GM23338 (cell line): ENCODE data around the gene SLC9C2. TPM values are rescaled to one million over a fixed set of nuclear protein-coding genes. Genes with fewer than 3 reads are reported as not detected.

Experiments
- ATAC-seq: fragments of 200-7000 bp; cut with Tn5 transposase; 3 replicates; pipeline ENCODE4 v1.9.1; 2020
- DNase-seq: peaks from one replicate; pipeline ENCODE4 v3.0.0-alpha.2; 2015; ENCODE audit warnings: low spot score
- H2AFZ ChIP-seq: fragments of 200-600 bp; sonication (generic); 2 replicates; pipeline ENCODE4 v1.8.0; 2016; ENCODE audit warnings: antibody characterized with exemption, mild to moderate bottlenecking, moderate library complexity
- H3F3A ChIP-seq: fragments of 200-600 bp; sonication (generic); replicated peaks from 2 replicates; pipeline ENCODE4 v1.8.0; 2017; ENCODE audit warnings: antibody characterized with exemption, mixed run types, low read depth
- H3K27ac ChIP-seq: fragments of 200-600 bp; sonication (generic); 2 replicates; pipeline ENCODE4 v1.6.1; 2016; ENCODE audit warnings: low read depth
- H3K27me3 ChIP-seq: fragments of 200-600 bp; sonication (generic); 2 replicates; pipeline ENCODE4 v1.8.0; 2016; ENCODE audit warnings: mild to moderate bottlenecking, mixed run types, moderate library complexity; ENCODE audit not compliant: insufficient read depth
- H3K36me3 ChIP-seq: fragments of 200-600 bp; sonication (generic); 2 replicates; pipeline ENCODE4 v1.8.0; 2016; ENCODE audit warnings: mild to moderate bottlenecking; ENCODE audit not compliant: insufficient read depth
- H3K4me1 ChIP-seq: fragments of 200-600 bp; sonication (generic); 2 replicates; pipeline ENCODE4 v1.8.0; 2016; ENCODE audit warnings: mild to moderate bottlenecking, moderate library complexity; ENCODE audit not compliant: insufficient read depth
- H3K4me2 ChIP-seq: fragments of 200-600 bp; sonication (generic); 2 replicates; pipeline ENCODE4 v1.7.1; 2017; ENCODE audit warnings: mixed run types
- H3K4me3 ChIP-seq: fragments of 200-600 bp; sonication (generic); 2 replicates; pipeline ENCODE4 v1.6.1; 2016; ENCODE audit warnings: mixed run types
- H3K79me2 ChIP-seq: fragments of 200-600 bp; sonication (generic); replicated peaks from 2 replicates; pipeline ENCODE4 v1.8.0; 2017; ENCODE audit warnings: mild to moderate bottlenecking; ENCODE audit not compliant: insufficient read depth
- H3K9me2 ChIP-seq: fragments of 200-600 bp; sonication (generic); 2 replicates; pipeline ENCODE4 v1.8.0; 2017; ENCODE audit not compliant: insufficient read depth
- H4K20me1 ChIP-seq: fragments of 200-600 bp; sonication (generic); replicated peaks from 2 replicates; pipeline ENCODE4 v1.8.0; 2017; ENCODE audit warnings: mild to moderate bottlenecking; ENCODE audit not compliant: insufficient read depth
- H3K27ac Mint-ChIP-seq: 2 replicates; pipeline ENCODE4 v1.8.0; 2020; ENCODE audit warnings: inconsistent platforms, mild to moderate bottlenecking, moderate library complexity, mixed read lengths
- H3K27me3 Mint-ChIP-seq: 3 replicates; pipeline ENCODE4 v1.8.0; 2022; ENCODE audit warnings: low read depth, mild to moderate bottlenecking, moderate library complexity, mixed read lengths, inconsistent platforms; ENCODE audit not compliant: insufficient read depth, poor library complexity
- H3K36me3 Mint-ChIP-seq: 3 replicates; pipeline ENCODE4 v1.8.0; 2021; ENCODE audit warnings: low read depth, mild to moderate bottlenecking, inconsistent platforms, moderate library complexity, mixed read lengths
- H3K4me1 Mint-ChIP-seq: 3 replicates; pipeline ENCODE4 v1.8.0; 2020; ENCODE audit warnings: mild to moderate bottlenecking, inconsistent platforms, mixed read lengths
- H3K4me3 Mint-ChIP-seq: 3 replicates; pipeline ENCODE4 v1.8.0; 2021; ENCODE audit warnings: moderate library complexity, mild to moderate bottlenecking, inconsistent platforms, mixed read lengths
- H3K9me3 Mint-ChIP-seq: 3 replicates; pipeline ENCODE4 v1.8.0; 2020; ENCODE audit warnings: moderate library complexity, mild to moderate bottlenecking, inconsistent platforms, mixed read lengths
- CTCF ChIP-seq, 2 experiments: fragments of 200-600 bp in 1 of 2; sonication (generic) in 1 of 2; conservative IDR thresholded peaks; 2 replicates each; pipeline versions ENCODE4 v1.5.1 to v1.6.1; 2016 to 2017; ENCODE audit warnings: antibody characterized with exemption in 2 of 2, low read depth in 2 of 2, mild to moderate bottlenecking in 2 of 2, moderate library complexity in 1 of 2
- EZH2phosphoT487 ChIP-seq: fragments of 200-600 bp; sonication (generic); IDR thresholded peaks from one replicate; pipeline ENCODE4 v1.8.1; 2018; ENCODE audit warnings: antibody characterized with exemption; ENCODE audit not compliant: unreplicated experiment
- JUNB ChIP-seq: IDR thresholded peaks from one replicate; pipeline ENCODE4 v1.6.1; 2016; ENCODE audit warnings: antibody characterized with exemption; ENCODE audit not compliant: unreplicated experiment
- NANOG ChIP-seq: IDR thresholded peaks from 2 replicates; pipeline ENCODE4 v1.6.1; 2016; ENCODE audit warnings: antibody characterized with exemption, borderline replicate concordance
- ZNF114 ChIP-seq: fragments of 250-450 bp; sonication (Bioruptor Pico); IDR thresholded peaks from 2 replicates; pipeline ENCODE4 v1.5.0; 2020; ENCODE audit warnings: mild to moderate bottlenecking, moderate library complexity
- ZNF331 ChIP-seq: fragments of 250-450 bp; sonication (Bioruptor Pico); IDR thresholded peaks from 2 replicates; pipeline ENCODE4 v1.5.0; 2020; ENCODE audit warnings: low read depth, mild to moderate bottlenecking, moderate library complexity
- polyA plus RNA-seq: library from polyadenylated mRNA; unstranded; fragments of >200 nt; fragmentation: Nextera tagmentation; extraction: Ambion mirVana; gene quantifications from 2 replicates; pipeline ENCODE4 v1.2.1, GENCODE V29; 2016
- total RNA-seq: library from RNA; depleted of rRNA; stranded (reverse); fragments of >200 nt; shearing (Covaris generic); gene quantifications from 2 replicates; pipeline ENCODE4 v1.2.3, GENCODE V29; 2014
- TF ChIP-seq, protein P1 (sequence below): IDR thresholded peaks from one replicate; pipeline ENCODE4 v1.6.1; 2018; ENCODE audit warnings: antibody characterized with exemption; ENCODE audit not compliant: unreplicated experiment
- TF ChIP-seq, protein P2 (sequence below): fragments of 250-450 bp; sonication (Bioruptor Pico); IDR thresholded peaks from 2 replicates; pipeline ENCODE4 v1.5.0; 2020; ENCODE audit warnings: mild to moderate bottlenecking, moderate library complexity

The SLC9C2 gene
- total and polyA plus RNA-seq, 2 experiments from 2014 or later, result not detected

- H2AFZ ChIP-seq, result no peak overlapping the region
- TF ChIP-seq JUNB, result no peak
- no peak for TF ChIP-seq EZH2phosphoT487
- no peak for TF ChIP-seq NANOG
- TF ChIP-seq, protein P1, sequence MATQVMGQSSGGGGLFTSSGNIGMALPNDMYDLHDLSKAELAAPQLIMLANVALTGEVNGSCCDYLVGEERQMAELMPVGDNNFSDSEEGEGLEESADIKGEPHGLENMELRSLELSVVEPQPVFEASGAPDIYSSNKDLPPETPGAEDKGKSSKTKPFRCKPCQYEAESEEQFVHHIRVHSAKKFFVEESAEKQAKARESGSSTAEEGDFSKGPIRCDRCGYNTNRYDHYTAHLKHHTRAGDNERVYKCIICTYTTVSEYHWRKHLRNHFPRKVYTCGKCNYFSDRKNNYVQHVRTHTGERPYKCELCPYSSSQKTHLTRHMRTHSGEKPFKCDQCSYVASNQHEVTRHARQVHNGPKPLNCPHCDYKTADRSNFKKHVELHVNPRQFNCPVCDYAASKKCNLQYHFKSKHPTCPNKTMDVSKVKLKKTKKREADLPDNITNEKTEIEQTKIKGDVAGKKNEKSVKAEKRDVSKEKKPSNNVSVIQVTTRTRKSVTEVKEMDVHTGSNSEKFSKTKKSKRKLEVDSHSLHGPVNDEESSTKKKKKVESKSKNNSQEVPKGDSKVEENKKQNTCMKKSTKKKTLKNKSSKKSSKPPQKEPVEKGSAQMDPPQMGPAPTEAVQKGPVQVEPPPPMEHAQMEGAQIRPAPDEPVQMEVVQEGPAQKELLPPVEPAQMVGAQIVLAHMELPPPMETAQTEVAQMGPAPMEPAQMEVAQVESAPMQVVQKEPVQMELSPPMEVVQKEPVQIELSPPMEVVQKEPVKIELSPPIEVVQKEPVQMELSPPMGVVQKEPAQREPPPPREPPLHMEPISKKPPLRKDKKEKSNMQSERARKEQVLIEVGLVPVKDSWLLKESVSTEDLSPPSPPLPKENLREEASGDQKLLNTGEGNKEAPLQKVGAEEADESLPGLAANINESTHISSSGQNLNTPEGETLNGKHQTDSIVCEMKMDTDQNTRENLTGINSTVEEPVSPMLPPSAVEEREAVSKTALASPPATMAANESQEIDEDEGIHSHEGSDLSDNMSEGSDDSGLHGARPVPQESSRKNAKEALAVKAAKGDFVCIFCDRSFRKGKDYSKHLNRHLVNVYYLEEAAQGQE, result no peak
- no peak for TF ChIP-seq ZNF114
- DNase-seq (no peak), ATAC-seq (no peak)
- H3K27ac Mint-ChIP-seq, result no peak overlapping the region
- H3F3A ChIP-seq, result no peaks in the 10 kb centered on the region
- no peak overlapping the region for H3K4me2 ChIP-seq
- H3K27me3 Mint-ChIP-seq, result peaks cover 6% of the 10 kb centered on the region
- no peaks in the 10 kb centered on the region for H4K20me1 ChIP-seq
- H3K9me3 Mint-ChIP-seq, result peaks cover 31% of the 10 kb centered on the region
- H3K36me3 ChIP-seq, result peaks cover 23% of the 10 kb centered on the region
- H3K79me2 ChIP-seq, result no peaks in the 10 kb centered on the region
- H3K4me3 Mint-ChIP-seq, result no peak overlapping the region
- H3K27me3 ChIP-seq, result no peaks in the 10 kb centered on the region
- peaks cover 34% of the 10 kb centered on the region for H3K36me3 Mint-ChIP-seq
- H3K4me1 Mint-ChIP-seq, result peaks cover 3% of the 10 kb centered on the region; the same call in 2 of the 3 replicates
- no peaks in the 10 kb centered on the region for H3K4me1 ChIP-seq
- no peak overlapping the region for H3K4me3 ChIP-seq
- H3K27ac ChIP-seq, result no peak overlapping the region
- peaks cover 3% of the 10 kb centered on the region; the same call in 1 of the 2 replicates for H3K9me2 ChIP-seq
Observed at GRCh38 chr1:173639102-173639501, 36.2 kb upstream of the SLC9C2 start.

GRCh38 chr1:173638043-173639021 is 35.5 kb upstream of the SLC9C2 start:
- H3K9me3 Mint-ChIP-seq, result peaks cover 28% of the 10 kb centered on the region
- H3K27me3 Mint-ChIP-seq, result peaks cover 6% of the 10 kb centered on the region
- DNase-seq, result no peak
- Histone ChIP-seq H3K27ac (peak overlapping the region; percentile 35; the same call in 1 of the 2 replicates), H4K20me1 (no peaks in the 10 kb centered on the region), H3F3A (no peaks in the 10 kb centered on the region), H3K9me2 (peaks cover 3% of the 10 kb centered on the region; the same call in 1 of the 2 replicates), H3K4me2 (no peak overlapping the region), H3K27me3 (no peaks in the 10 kb centered on the region), H3K4me3 (no peak overlapping the region), H3K79me2 (no peaks in the 10 kb centered on the region), H3K4me1 (no peaks in the 10 kb centered on the region), H2AFZ (no peak overlapping the region), H3K36me3 (peaks cover 23% of the 10 kb centered on the region)
- ATAC-seq, result no peak
- 0 out of 2 replicates have a peak overlapping the region, but pooled peaks have one; percentile 89 for H3K27ac Mint-ChIP-seq
- H3K4me3 Mint-ChIP-seq, result no peak overlapping the region
- peaks cover 32% of the 10 kb centered on the region for H3K36me3 Mint-ChIP-seq
- peaks cover 3% of the 10 kb centered on the region; the same call in 2 of the 3 replicates for H3K4me1 Mint-ChIP-seq
- TF ChIP-seq CTCF (conservative IDR thresholded peaks at IDR 0.05; ENCODE audit: low read depth in 2 of 2), result no peak
- TF ChIP-seq, protein P2, sequence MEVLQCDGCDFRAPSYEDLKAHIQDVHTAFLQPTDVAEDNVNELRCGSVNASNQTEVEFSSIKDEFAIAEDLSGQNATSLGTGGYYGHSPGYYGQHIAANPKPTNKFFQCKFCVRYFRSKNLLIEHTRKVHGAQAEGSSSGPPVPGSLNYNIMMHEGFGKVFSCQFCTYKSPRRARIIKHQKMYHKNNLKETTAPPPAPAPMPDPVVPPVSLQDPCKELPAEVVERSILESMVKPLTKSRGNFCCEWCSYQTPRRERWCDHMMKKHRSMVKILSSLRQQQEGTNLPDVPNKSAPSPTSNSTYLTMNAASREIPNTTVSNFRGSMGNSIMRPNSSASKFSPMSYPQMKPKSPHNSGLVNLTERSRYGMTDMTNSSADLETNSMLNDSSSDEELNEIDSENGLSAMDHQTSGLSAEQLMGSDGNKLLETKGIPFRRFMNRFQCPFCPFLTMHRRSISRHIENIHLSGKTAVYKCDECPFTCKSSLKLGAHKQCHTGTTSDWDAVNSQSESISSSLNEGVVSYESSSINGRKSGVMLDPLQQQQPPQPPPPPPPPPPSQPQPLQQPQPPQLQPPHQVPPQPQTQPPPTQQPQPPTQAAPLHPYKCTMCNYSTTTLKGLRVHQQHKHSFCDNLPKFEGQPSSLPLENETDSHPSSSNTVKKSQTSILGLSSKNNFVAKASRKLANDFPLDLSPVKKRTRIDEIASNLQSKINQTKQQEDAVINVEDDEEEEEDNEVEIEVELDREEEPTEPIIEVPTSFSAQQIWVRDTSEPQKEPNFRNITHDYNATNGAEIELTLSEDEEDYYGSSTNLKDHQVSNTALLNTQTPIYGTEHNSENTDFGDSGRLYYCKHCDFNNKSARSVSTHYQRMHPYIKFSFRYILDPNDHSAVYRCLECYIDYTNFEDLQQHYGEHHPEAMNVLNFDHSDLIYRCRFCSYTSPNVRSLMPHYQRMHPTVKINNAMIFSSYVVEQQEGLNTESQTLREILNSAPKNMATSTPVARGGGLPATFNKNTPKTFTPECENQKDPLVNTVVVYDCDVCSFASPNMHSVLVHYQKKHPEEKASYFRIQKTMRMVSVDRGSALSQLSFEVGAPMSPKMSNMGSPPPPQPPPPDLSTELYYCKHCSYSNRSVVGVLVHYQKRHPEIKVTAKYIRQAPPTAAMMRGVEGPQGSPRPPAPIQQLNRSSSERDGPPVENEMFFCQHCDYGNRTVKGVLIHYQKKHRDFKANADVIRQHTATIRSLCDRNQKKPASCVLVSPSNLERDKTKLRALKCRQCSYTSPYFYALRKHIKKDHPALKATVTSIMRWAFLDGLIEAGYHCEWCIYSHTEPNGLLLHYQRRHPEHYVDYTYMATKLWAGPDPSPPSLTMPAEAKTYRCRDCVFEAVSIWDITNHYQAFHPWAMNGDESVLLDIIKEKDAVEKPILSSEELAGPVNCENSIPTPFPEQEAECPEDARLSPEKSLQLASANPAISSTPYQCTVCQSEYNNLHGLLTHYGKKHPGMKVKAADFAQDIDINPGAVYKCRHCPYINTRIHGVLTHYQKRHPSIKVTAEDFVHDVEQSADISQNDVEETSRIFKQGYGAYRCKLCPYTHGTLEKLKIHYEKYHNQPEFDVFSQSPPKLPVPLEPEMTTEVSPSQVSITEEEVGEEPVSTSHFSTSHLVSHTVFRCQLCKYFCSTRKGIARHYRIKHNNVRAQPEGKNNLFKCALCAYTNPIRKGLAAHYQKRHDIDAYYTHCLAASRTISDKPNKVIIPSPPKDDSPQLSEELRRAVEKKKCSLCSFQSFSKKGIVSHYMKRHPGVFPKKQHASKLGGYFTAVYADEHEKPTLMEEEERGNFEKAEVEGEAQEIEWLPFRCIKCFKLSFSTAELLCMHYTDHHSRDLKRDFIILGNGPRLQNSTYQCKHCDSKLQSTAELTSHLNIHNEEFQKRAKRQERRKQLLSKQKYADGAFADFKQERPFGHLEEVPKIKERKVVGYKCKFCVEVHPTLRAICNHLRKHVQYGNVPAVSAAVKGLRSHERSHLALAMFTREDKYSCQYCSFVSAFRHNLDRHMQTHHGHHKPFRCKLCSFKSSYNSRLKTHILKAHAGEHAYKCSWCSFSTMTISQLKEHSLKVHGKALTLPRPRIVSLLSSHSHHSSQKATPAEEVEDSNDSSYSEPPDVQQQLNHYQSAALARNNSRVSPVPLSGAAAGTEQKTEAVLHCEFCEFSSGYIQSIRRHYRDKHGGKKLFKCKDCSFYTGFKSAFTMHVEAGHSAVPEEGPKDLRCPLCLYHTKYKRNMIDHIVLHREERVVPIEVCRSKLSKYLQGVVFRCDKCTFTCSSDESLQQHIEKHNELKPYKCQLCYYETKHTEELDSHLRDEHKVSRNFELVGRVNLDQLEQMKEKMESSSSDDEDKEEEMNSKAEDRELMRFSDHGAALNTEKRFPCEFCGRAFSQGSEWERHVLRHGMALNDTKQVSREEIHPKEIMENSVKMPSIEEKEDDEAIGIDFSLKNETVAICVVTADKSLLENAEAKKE (CRISPR knock-in tag), result no peak
- no peak for TF ChIP-seq ZNF331 (CRISPR knock-in tag)
- no peak for TF ChIP-seq ZNF114
